GM10248 (cell line): ENCODE results near the gene BASP1.

Experiments
- CTCF ChIA-PET: fragments of 300-600 bp; sonication (Branson Sonifier 250); formaldehyde crosslinking; extraction: SDS; loops from one replicate; lab custom pipeline; 2021; ENCODE audit warnings: antibody characterized with exemption; lab: Yijun Ruan, JAX
- POLR2A ChIA-PET: fragments of 350-650 bp; sonication (Branson Sonifier 250); formaldehyde crosslinking; extraction: SDS; loops from one replicate; lab custom pipeline; 2020; ENCODE audit warnings: antibody characterized with exemption; lab: Yijun Ruan, JAX
- DNase-seq: peaks from one replicate; pipeline ENCODE4 v3.0.0; 2012; ENCODE audit errors: extremely low spot score
- CTCF ChIP-seq: IDR thresholded peaks from 2 replicates; pipeline ENCODE4 v1.5.1; 2012; ENCODE audit warnings: mild to moderate bottlenecking, low read depth; ENCODE audit errors: extremely low read depth, missing control alignments, control extremely low read depth

Gene BASP1

GRCh38 chr5:17219469-17219868, 2.0 kb downstream of the BASP1 start:
- no peak for DNase-seq
- no peak for TF ChIP-seq CTCF
- ChIA-PET POLR2A (no interaction called here), CTCF (interaction anchor here (1.1 kb wide), 1 partner anchor 1086 kb away, joined by 3 read pairs; no protein-coding TSS in a partner anchor)

- POLR2A ChIA-PET: no interaction called here
- DNase-seq: no peak
- no peak for TF ChIP-seq CTCF
- CTCF ChIA-PET: interaction anchor here (1.1 kb wide), 1 partner anchor 1086 kb away, joined by 3 read pairs; no protein-coding TSS in a partner anchor
Measured at GRCh38 chr5:17219992-17220391, 2.6 kb downstream of the BASP1 start.

GRCh38 chr5:17220469-17220868, 3.0 kb downstream of the BASP1 start:
- DNase-seq: no peak
- no peak for TF ChIP-seq CTCF
- ChIA-PET CTCF (interaction anchor here (1.1 to 1.3 kb wide), 3 partner anchors 31 to 1085 kb away, joined by 3 read pairs; no protein-coding TSS in a partner anchor), POLR2A (no interaction called here)

- TF ChIP-seq CTCF: no peak
- POLR2A ChIA-PET: no interaction called here
- CTCF ChIA-PET: interaction anchor here (0.9 to 1.4 kb wide), 3 partner anchors 11 to 93 kb away, joined by 3 read pairs; no protein-coding TSS in a partner anchor
- DNase-seq: no peak
Measured at GRCh38 chr5:17221843-17222636, 4.6 kb downstream of the BASP1 start.

GRCh38 chr5:17222664-17223063, 5.2 kb downstream of the BASP1 start:
- POLR2A ChIA-PET: no interaction called here
- no peak for DNase-seq
- TF ChIP-seq CTCF: no peak
- CTCF ChIA-PET: interaction anchor here (1.0 to 2.6 kb wide), 4 partner anchors 10 to 44 kb away, joined by 3 to 9 read pairs (median 4); no protein-coding TSS in a partner anchor

- no peak for TF ChIP-seq CTCF
- ChIA-PET CTCF (interaction anchor here (0.6 to 2.6 kb wide), 10 partner anchors 8 to 1082 kb away, joined by 3 to 12 read pairs (median 4); no protein-coding TSS in a partner anchor), POLR2A (no interaction called here)
- peak; percentile 25 for DNase-seq
Measured at GRCh38 chr5:17223367-17224185, 6.1 kb downstream of the BASP1 start.
